Measurements from ENCODE around the gene NOS1.

DNA sequence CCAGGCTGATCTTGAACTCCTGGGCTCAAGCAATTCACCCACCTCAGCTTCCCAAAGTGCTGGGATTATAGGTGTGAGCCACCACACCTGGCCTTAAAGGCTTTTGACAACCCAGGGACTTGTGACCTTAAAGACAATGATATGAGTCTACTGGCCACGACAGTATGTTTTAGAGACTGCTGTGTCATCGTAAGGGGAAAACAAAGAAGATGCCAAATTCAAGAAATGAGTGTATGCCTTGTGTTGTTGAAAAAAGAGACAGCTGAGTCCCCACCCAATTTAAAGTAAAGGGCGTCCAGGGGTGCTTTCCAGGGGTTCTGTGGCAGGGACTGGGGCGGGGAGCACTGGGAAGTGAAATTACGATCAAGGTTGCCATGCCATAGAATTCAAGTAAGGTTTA is 144.7 kb downstream of the NOS1 start:
- TF ChIP-seq, protein P1, sequence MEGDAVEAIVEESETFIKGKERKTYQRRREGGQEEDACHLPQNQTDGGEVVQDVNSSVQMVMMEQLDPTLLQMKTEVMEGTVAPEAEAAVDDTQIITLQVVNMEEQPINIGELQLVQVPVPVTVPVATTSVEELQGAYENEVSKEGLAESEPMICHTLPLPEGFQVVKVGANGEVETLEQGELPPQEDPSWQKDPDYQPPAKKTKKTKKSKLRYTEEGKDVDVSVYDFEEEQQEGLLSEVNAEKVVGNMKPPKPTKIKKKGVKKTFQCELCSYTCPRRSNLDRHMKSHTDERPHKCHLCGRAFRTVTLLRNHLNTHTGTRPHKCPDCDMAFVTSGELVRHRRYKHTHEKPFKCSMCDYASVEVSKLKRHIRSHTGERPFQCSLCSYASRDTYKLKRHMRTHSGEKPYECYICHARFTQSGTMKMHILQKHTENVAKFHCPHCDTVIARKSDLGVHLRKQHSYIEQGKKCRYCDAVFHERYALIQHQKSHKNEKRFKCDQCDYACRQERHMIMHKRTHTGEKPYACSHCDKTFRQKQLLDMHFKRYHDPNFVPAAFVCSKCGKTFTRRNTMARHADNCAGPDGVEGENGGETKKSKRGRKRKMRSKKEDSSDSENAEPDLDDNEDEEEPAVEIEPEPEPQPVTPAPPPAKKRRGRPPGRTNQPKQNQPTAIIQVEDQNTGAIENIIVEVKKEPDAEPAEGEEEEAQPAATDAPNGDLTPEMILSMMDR (IDR thresholded peaks at IDR 0.05) = no peak
- no peak for TF ChIP-seq POLR2AphosphoS5 (IDR thresholded peaks at IDR 0.05)
- no peak for TF ChIP-seq POLR2A (IDR thresholded peaks at IDR 0.05)

Measured in breast epithelium (tissue), 3 donors.